RPMI7951 (cell line): Measurements from ENCODE around the gene GAB1. TPM values are rescaled to one million over a fixed set of nuclear protein-coding genes. Genes with fewer than 3 reads are reported as not detected.
A peak's percentile ranks its signal among the peaks of the same experiment; 100 is the strongest.

Source experiments
- DNase-seq: peaks from one replicate; pipeline ENCODE4 v3.0.0-alpha.2; 2012; ENCODE audit warnings: low read depth
- total RNA-seq: library from RNA; depleted of rRNA; stranded (reverse); fragments of >200 nt; shearing (Covaris generic); gene quantifications from 2 replicates; pipeline ENCODE4 v1.2.3, GENCODE V29; 2014

GAB1 gene
- total RNA-seq, 1 experiment from 2014 or later, result 11.5 TPM

GRCh38 chr4:143386812-143387211, 50.1 kb downstream of the GAB1 start:
- no peak for DNase-seq

- no peak for DNase-seq
Measured at GRCh38 chr4:143389579-143390195, 53.0 kb downstream of the GAB1 start.

- no peak for DNase-seq
Measured at GRCh38 chr4:143390764-143391163, 54.1 kb downstream of the GAB1 start.

GRCh38 chr4:143391261-143391660, 54.6 kb downstream of the GAB1 start:
- no peak for DNase-seq

- DNase-seq, result peak; percentile 14
Measured at GRCh38 chr4:143391895-143392294, 55.2 kb downstream of the GAB1 start.

GRCh38 chr4:143393195-143393594, 56.5 kb downstream of the GAB1 start:
- no peak for DNase-seq

- DNase-seq, result no peak
Measured at GRCh38 chr4:143394739-143395453, 58.2 kb downstream of the GAB1 start.

- DNase-seq, result no peak
Measured at GRCh38 chr4:143396695-143397094, 60.0 kb downstream of the GAB1 start.

GRCh38 chr4:143397335-143397734, 60.7 kb downstream of the GAB1 start:
- no peak for DNase-seq

GRCh38 chr4:143397887-143398286, 61.2 kb downstream of the GAB1 start:
- no peak for DNase-seq

- DNase-seq, result peak; percentile 31
Measured at GRCh38 chr4:143399113-143399949, 62.7 kb downstream of the GAB1 start.

- no peak for DNase-seq
Measured at GRCh38 chr4:143400082-143400481, 63.4 kb downstream of the GAB1 start.

- peak; percentile 22 for DNase-seq
Measured at GRCh38 chr4:143402776-143403552, 66.3 kb downstream of the GAB1 start.

- no peak for DNase-seq
Measured at GRCh38 chr4:143403553-143403820, 66.8 kb downstream of the GAB1 start.

- DNase-seq, result peak; percentile 30
Measured at GRCh38 chr4:143404555-143404954, 67.9 kb downstream of the GAB1 start.

GRCh38 chr4:143405075-143405730, 68.5 kb downstream of the GAB1 start:
- DNase-seq, result peak; percentile 26

- DNase-seq, result peak; percentile 94
Measured at GRCh38 chr4:143406523-143406922, 69.8 kb downstream of the GAB1 start.

GRCh38 chr4:143407474-143407873, 70.8 kb downstream of the GAB1 start:
- DNase-seq, result peak; percentile 30

GRCh38 chr4:143407888-143408287, 71.2 kb downstream of the GAB1 start:
- no peak for DNase-seq

- no peak for DNase-seq
Measured at GRCh38 chr4:143410015-143410414, 73.3 kb downstream of the GAB1 start.
